ENCODE measurements around the gene INTS7. TPM values are rescaled to one million over a fixed set of nuclear protein-coding genes. Genes with fewer than 3 reads are reported as not detected.

INTS7 gene
- total and polyA plus RNA-seq, 9 of the 15 experiments (the other 6 are each of a cell fraction or from before 2014, with no cell fraction given) = 27.3 to 68.4 (median 40.4) TPM

GRCh38 chr1:211973541-211973940 lies 61.8 kb downstream of the INTS7 start:
- ChIA-PET CTCF (ENCODE audit: low intra/inter-chr PET ratio) (no interaction called here), POLR2A (no interaction called here)
- 100% methylated on average over 1 of the region's 1 CpG for WGBS (ENCODE audit: insufficient coverage, low coverage, missing lambda C conversion rate)
- Histone ChIP-seq H3K4me3 (no peak overlapping the region), H3K9ac (ENCODE audit: insufficient read depth in 1 of 2, low read depth in 2 of 2, low read length in 2 of 2) (no peak overlapping the region), H2AFZ (ENCODE audit: low read depth, low read length) (no peak overlapping the region), H3K79me2 (ENCODE audit: control insufficient read depth, insufficient read depth, low read length) (no peaks in the 10 kb centered on the region), H3K36me3 (ENCODE audit: control insufficient read depth, insufficient read depth, low read length) (peaks cover 67% of the 10 kb centered on the region), H3K27ac (ENCODE audit: extremely low read depth, low read depth, low read length) (no peak overlapping the region), H4K20me1 (replicated peaks; ENCODE audit: control insufficient read depth, insufficient read depth, low read length) (no peaks in the 10 kb centered on the region), H3K27me3 (ENCODE audit: control insufficient read depth in 2 of 2, insufficient read depth in 2 of 2, low read length in 2 of 2) (no peaks in the 10 kb centered on the region), H3K9me3 (replicated peaks; ENCODE audit: control insufficient read depth, insufficient read depth, low read depth, low read length) (no peaks in the 10 kb centered on the region), H3K4me2 (ENCODE audit: insufficient read depth, low read length) (no peak overlapping the region), H3K4me1 (replicated peaks in 1 of 2; ENCODE audit: control insufficient read depth in 2 of 2, insufficient read depth in 2 of 2, low read length in 2 of 2) (no peaks in the 10 kb centered on the region; a peak in 1 of 5 replicates), H3K9me1 (ENCODE audit: control insufficient read depth, insufficient read depth, low read length) (no peaks in the 10 kb centered on the region)
- DNase-seq (ENCODE audit: extremely low read depth in 1 of 4, low spot score in 3 of 4) = no peak
- intact Hi-C loops (cut with micrococcal nuclease) = no loop called here
- FAIRE-seq = no peak
- ATAC-seq = no peak
- in situ Hi-C loops (cut with MboI) = no loop called here
- TF ChIP-seq ZNF124 (CRISPR knock-in tag; IDR thresholded peaks at IDR 0.05) (no peak), STAT5B (CRISPR knock-in tag; IDR thresholded peaks at IDR 0.05) (no peak), ELF2 (CRISPR knock-in tag; IDR thresholded peaks at IDR 0.05) (no peak), CBX1 (IDR thresholded peaks at IDR 0.05; ENCODE audit: low read depth) (no peak), ZFP1 (CRISPR knock-in tag; IDR thresholded peaks at IDR 0.05) (no peak), MTF1 (CRISPR knock-in tag; IDR thresholded peaks at IDR 0.05; ENCODE audit: borderline replicate concordance) (no peak), YBX1 (IDR thresholded peaks at IDR 0.05) (no peak), NFXL1 (CRISPR knock-in tag; IDR thresholded peaks at IDR 0.05) (no peak), GABPB1 (CRISPR knock-in tag; IDR thresholded peaks at IDR 0.05) (no peak), HLTF (IDR thresholded peaks at IDR 0.05) (no peak), TRIM28 (IDR thresholded peaks at IDR 0.05) (no peak), TSC22D4 (tag; IDR thresholded peaks at IDR 0.05) (no peak), FOXO4 (CRISPR knock-in tag; IDR thresholded peaks at IDR 0.05) (no peak), PHTF2 (CRISPR knock-in tag; IDR thresholded peaks at IDR 0.05) (no peak), PTBP1 (IDR thresholded peaks at IDR 0.05; ENCODE audit: low read depth, low read length) (no peak), RBM34 (IDR thresholded peaks at IDR 0.05; ENCODE audit: borderline replicate concordance, insufficient read depth, low read length) (no peak), RFX5 (IDR thresholded peaks at IDR 0.05; ENCODE audit: low read depth, low read length) (no peak)
- TF ChIP-seq, protein P1, sequence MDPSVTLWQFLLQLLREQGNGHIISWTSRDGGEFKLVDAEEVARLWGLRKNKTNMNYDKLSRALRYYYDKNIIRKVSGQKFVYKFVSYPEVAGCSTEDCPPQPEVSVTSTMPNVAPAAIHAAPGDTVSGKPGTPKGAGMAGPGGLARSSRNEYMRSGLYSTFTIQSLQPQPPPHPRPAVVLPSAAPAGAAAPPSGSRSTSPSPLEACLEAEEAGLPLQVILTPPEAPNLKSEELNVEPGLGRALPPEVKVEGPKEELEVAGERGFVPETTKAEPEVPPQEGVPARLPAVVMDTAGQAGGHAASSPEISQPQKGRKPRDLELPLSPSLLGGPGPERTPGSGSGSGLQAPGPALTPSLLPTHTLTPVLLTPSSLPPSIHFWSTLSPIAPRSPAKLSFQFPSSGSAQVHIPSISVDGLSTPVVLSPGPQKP (CRISPR knock-in tag; IDR thresholded peaks at IDR 0.05) = no peak
- TF ChIP-seq, protein P2, sequence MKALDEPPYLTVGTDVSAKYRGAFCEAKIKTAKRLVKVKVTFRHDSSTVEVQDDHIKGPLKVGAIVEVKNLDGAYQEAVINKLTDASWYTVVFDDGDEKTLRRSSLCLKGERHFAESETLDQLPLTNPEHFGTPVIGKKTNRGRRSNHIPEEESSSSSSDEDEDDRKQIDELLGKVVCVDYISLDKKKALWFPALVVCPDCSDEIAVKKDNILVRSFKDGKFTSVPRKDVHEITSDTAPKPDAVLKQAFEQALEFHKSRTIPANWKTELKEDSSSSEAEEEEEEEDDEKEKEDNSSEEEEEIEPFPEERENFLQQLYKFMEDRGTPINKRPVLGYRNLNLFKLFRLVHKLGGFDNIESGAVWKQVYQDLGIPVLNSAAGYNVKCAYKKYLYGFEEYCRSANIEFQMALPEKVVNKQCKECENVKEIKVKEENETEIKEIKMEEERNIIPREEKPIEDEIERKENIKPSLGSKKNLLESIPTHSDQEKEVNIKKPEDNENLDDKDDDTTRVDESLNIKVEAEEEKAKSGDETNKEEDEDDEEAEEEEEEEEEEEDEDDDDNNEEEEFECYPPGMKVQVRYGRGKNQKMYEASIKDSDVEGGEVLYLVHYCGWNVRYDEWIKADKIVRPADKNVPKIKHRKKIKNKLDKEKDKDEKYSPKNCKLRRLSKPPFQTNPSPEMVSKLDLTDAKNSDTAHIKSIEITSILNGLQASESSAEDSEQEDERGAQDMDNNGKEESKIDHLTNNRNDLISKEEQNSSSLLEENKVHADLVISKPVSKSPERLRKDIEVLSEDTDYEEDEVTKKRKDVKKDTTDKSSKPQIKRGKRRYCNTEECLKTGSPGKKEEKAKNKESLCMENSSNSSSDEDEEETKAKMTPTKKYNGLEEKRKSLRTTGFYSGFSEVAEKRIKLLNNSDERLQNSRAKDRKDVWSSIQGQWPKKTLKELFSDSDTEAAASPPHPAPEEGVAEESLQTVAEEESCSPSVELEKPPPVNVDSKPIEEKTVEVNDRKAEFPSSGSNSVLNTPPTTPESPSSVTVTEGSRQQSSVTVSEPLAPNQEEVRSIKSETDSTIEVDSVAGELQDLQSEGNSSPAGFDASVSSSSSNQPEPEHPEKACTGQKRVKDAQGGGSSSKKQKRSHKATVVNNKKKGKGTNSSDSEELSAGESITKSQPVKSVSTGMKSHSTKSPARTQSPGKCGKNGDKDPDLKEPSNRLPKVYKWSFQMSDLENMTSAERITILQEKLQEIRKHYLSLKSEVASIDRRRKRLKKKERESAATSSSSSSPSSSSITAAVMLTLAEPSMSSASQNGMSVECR (CRISPR knock-in tag; IDR thresholded peaks at IDR 0.05) = no peak
- no TSS peak for BruUV-seq (replicated peaks)

All from K562 (cell line).